ENCODE measurements around the gene MDN1. TPM values are rescaled to one million over a fixed set of nuclear protein-coding genes. Genes with fewer than 3 reads are reported as not detected.

MDN1 gene
- polyA plus RNA-seq, 1 experiment: 3.3 TPM

GRCh38 chr6:89840538-89840937 is 20.9 kb upstream of the MDN1 start:
- H3K4me3 ChIP-seq (ENCODE audit: low read depth, low read length): no peak overlapping the region
- H3K36me3 ChIP-seq (ENCODE audit: control insufficient read depth, insufficient read depth, low read length): peaks cover 2% of the 10 kb centered on the region
- CTCF ChIA-PET: no interaction called here
- H3K27me3 ChIP-seq (ENCODE audit: control insufficient read depth, insufficient read depth, low read length): no peaks in the 10 kb centered on the region
- TF ChIP-seq CTCF (IDR thresholded peaks at IDR 0.05; ENCODE audit: insufficient read depth, low read depth, low read length): no peak
- no peak for DNase-seq (ENCODE audit: low read depth)
- POLR2A ChIA-PET: no interaction called here

- TF ChIP-seq CTCF (IDR thresholded peaks at IDR 0.05; ENCODE audit: insufficient read depth, low read depth, low read length): no peak
- ChIA-PET POLR2A (interaction anchor here (0.7 kb wide), 1 partner anchor 17 kb away, joined by 11 read pairs; the partner anchor contains the start of gene MDN1), CTCF (no interaction called here)
- no peak for DNase-seq (ENCODE audit: low read depth)
- H3K4me3 ChIP-seq (ENCODE audit: low read depth, low read length): no peak overlapping the region
- no peaks in the 10 kb centered on the region for H3K27me3 ChIP-seq (ENCODE audit: control insufficient read depth, insufficient read depth, low read length)
- H3K36me3 ChIP-seq (ENCODE audit: control insufficient read depth, insufficient read depth, low read length): peaks cover 2% of the 10 kb centered on the region
Measured at GRCh38 chr6:89836639-89837222, 17.1 kb upstream of the MDN1 start.

- TF ChIP-seq CTCF (IDR thresholded peaks at IDR 0.05; ENCODE audit: insufficient read depth, low read depth, low read length): no peak
- H3K36me3 ChIP-seq (ENCODE audit: control insufficient read depth, insufficient read depth, low read length): no peaks in the 10 kb centered on the region; the same call in 1 of the 2 replicates
- CTCF ChIA-PET: no interaction called here
- H3K27me3 ChIP-seq (ENCODE audit: control insufficient read depth, insufficient read depth, low read length): no peaks in the 10 kb centered on the region
- POLR2A ChIA-PET: no interaction called here
- H3K4me3 ChIP-seq (ENCODE audit: low read depth, low read length): no peak overlapping the region
- DNase-seq (ENCODE audit: low read depth): no peak
Measured at GRCh38 chr6:89834884-89835792, 15.5 kb upstream of the MDN1 start.

- Histone ChIP-seq H3K27me3 (ENCODE audit: control insufficient read depth, insufficient read depth, low read length) (no peaks in the 10 kb centered on the region), H3K4me3 (ENCODE audit: low read depth, low read length) (peak overlapping the region; percentile 83), H3K36me3 (ENCODE audit: control insufficient read depth, insufficient read depth, low read length) (no peaks in the 10 kb centered on the region)
- TF ChIP-seq CTCF (IDR thresholded peaks at IDR 0.05; ENCODE audit: insufficient read depth, low read depth, low read length): no peak
- CTCF ChIA-PET: no interaction called here
- DNase-seq (ENCODE audit: low read depth): no peak
- POLR2A ChIA-PET: no interaction called here
Measured at GRCh38 chr6:89830170-89830809, 10.7 kb upstream of the MDN1 start.
